Keratinocyte (primary cell): ENCODE measurements around the gene KBTBD12. TPM values are rescaled to one million over a fixed set of nuclear protein-coding genes. Genes with fewer than 3 reads are reported as not detected.
A peak's percentile ranks its signal among the peaks of the same experiment; 100 is the strongest.

ENCODE experiments used
- DNase-seq: peaks from one replicate; pipeline ENCODE4 v3.0.0-alpha.2; 2011; ENCODE audit warnings: low read depth, missing footprints, low spot score
- FAIRE-seq: peaks from 2 replicates; lab custom pipeline; 2011; peaks lifted over from hg19 to GRCh38; lab: Jason Lieb, UNC
- H2AFZ ChIP-seq: 2 replicates; pipeline ENCODE4 v1.6.0; 2012; ENCODE audit warnings: low read length, control low read depth, inconsistent platforms; ENCODE audit not compliant: control insufficient read depth
- H3K27ac ChIP-seq: 2 replicates; pipeline ENCODE4 v1.5.1; 2011; ENCODE audit warnings: low read length; ENCODE audit not compliant: control insufficient read depth, insufficient read depth
- H3K27me3 ChIP-seq: 3 replicates; pipeline ENCODE4 v1.6.0; 2011; ENCODE audit warnings: low read length; ENCODE audit not compliant: control insufficient read depth, insufficient read depth; ENCODE audit errors: extremely low read depth
- H3K36me3 ChIP-seq, 2 experiments: 2 replicates in 1 of 2; 3 replicates in 1 of 2; pipeline ENCODE4 v1.5.1; 2011; ENCODE audit warnings: low read length in 2 of 2, mild to moderate bottlenecking in 1 of 2; ENCODE audit not compliant: control insufficient read depth in 2 of 2, insufficient read depth in 2 of 2; ENCODE audit errors: extremely low read depth in 1 of 2
- H3K4me1 ChIP-seq: 3 replicates; pipeline ENCODE4 v1.5.1; 2011; ENCODE audit warnings: low read length; ENCODE audit not compliant: control insufficient read depth, insufficient read depth; ENCODE audit errors: extremely low read depth
- H3K4me2 ChIP-seq: 3 replicates; pipeline ENCODE4 v1.6.0; 2011; ENCODE audit warnings: low read depth, low read length; ENCODE audit not compliant: control insufficient read depth, insufficient read depth; ENCODE audit errors: extremely low read depth
- H3K4me3 ChIP-seq, 3 experiments: fragments of 200-600 bp in 1 of 3; sonication (generic) in 1 of 3; 2 replicates in 2 of 3; 3 replicates in 1 of 3; pipeline ENCODE4 v1.5.1; 2011 to 2016; ENCODE audit warnings: low read length in 3 of 3, mild to moderate bottlenecking in 3 of 3, control low read depth in 2 of 3, inconsistent platforms in 1 of 3, low read depth in 1 of 3, mixed read lengths in 1 of 3, mixed run types in 1 of 3, moderate library complexity in 1 of 3; ENCODE audit not compliant: control insufficient read depth in 2 of 3, insufficient read depth in 2 of 3; ENCODE audit errors: extremely low read depth in 1 of 3
- H3K79me2 ChIP-seq: 2 replicates; pipeline ENCODE4 v1.6.0; 2012; ENCODE audit warnings: low read length; ENCODE audit not compliant: control insufficient read depth, insufficient read depth
- H3K9ac ChIP-seq: 3 replicates; pipeline ENCODE4 v1.6.0; 2011; ENCODE audit warnings: low read length; ENCODE audit not compliant: control insufficient read depth, insufficient read depth; ENCODE audit errors: extremely low read depth
- H3K9me1 ChIP-seq: 3 replicates; pipeline ENCODE4 v1.6.0; 2011; ENCODE audit warnings: low read length; ENCODE audit not compliant: control insufficient read depth, insufficient read depth; ENCODE audit errors: extremely low read depth
- H3K9me3 ChIP-seq: 2 replicates; pipeline ENCODE4 v1.5.1; 2012; ENCODE audit warnings: low read depth, low read length; ENCODE audit not compliant: control insufficient read depth
- H4K20me1 ChIP-seq: 3 replicates; pipeline ENCODE4 v1.6.0; 2011; ENCODE audit warnings: low read length; ENCODE audit not compliant: control insufficient read depth, insufficient read depth; ENCODE audit errors: extremely low read depth
- EZH2 ChIP-seq: IDR thresholded peaks from one replicate; pipeline ENCODE4 v1.6.1; 2012; ENCODE audit warnings: inconsistent platforms, mild to moderate bottlenecking, low read length, moderate library complexity
- dilution Hi-C: fragments of 300-500 bp; cut with MboI; formaldehyde crosslinking; loops from one replicate; pipeline ENCODE4 v1.7.0; 2020; ENCODE audit warnings: low sequenced_read_pairs; ENCODE audit not compliant: extremely low pct_ligation_motif_present
- polyA plus RNA-seq, 5 experiments: library from polyadenylated mRNA; depleted of rRNA in 3 of 5; stranded (reverse) in 3 of 5; stranded (forward) in 1 of 5; unstranded in 1 of 5; fragments of >200 nt; gene quantifications; 1 replicate in 1 of 5; 2 replicates in 3 of 5; 3 replicates in 1 of 5; pipeline versions ENCODE4 v1.2.1 to v1.2.3, GENCODE V29; 2011 to 2012; ENCODE audit warnings: missing spikeins in 2 of 5, low read depth in 1 of 5, low replicate concordance in 1 of 5
- TF ChIP-seq, protein P1 (sequence below), 3 experiments: IDR thresholded peaks in 1 of 3; conservative IDR thresholded peaks in 1 of 3; optimal IDR thresholded peaks in 1 of 3; 2 replicates in 2 of 3; 3 replicates in 1 of 3; pipeline versions ENCODE3 to v1.5.1; 2011; ENCODE audit warnings: low read length in 3 of 3, mild to moderate bottlenecking in 3 of 3, moderate library complexity in 2 of 3, control low read depth in 1 of 3, inconsistent platforms in 1 of 3; ENCODE audit not compliant: insufficient read depth in 2 of 3; ENCODE audit errors: extremely low read depth in 1 of 3

Gene KBTBD12
- polyA plus RNA-seq, 1 donor (not counting 4 experiments of a cell fraction or from before 2014, with no cell fraction given) = not detected

DNA sequence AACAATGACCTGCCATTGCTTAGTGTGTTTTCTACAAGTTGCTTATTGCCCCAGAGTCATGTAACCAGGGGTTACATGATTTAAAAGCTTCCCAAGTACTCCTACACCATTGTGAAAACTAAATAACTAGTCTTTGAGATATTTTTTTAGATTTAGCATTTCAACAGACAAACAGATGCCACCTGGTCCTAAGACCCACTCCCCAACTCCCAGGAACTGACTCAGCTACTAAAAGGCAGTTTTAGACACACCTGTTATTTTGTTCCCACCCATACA, 28.1 kb upstream of the KBTBD12 start:
- TF ChIP-seq, protein P1, sequence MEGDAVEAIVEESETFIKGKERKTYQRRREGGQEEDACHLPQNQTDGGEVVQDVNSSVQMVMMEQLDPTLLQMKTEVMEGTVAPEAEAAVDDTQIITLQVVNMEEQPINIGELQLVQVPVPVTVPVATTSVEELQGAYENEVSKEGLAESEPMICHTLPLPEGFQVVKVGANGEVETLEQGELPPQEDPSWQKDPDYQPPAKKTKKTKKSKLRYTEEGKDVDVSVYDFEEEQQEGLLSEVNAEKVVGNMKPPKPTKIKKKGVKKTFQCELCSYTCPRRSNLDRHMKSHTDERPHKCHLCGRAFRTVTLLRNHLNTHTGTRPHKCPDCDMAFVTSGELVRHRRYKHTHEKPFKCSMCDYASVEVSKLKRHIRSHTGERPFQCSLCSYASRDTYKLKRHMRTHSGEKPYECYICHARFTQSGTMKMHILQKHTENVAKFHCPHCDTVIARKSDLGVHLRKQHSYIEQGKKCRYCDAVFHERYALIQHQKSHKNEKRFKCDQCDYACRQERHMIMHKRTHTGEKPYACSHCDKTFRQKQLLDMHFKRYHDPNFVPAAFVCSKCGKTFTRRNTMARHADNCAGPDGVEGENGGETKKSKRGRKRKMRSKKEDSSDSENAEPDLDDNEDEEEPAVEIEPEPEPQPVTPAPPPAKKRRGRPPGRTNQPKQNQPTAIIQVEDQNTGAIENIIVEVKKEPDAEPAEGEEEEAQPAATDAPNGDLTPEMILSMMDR (optimal IDR thresholded peaks at IDR 0.05 in 1 of 3, IDR thresholded peaks at IDR 0.05 in 1 of 3, conservative IDR thresholded peaks at IDR 0.05 in 1 of 3; ENCODE audit: extremely low read depth in 1 of 3, insufficient read depth in 2 of 3, low read length in 3 of 3) = no peak
- no peak for TF ChIP-seq EZH2
- no peak for FAIRE-seq
- no peaks in the 10 kb centered on the region for H4K20me1 ChIP-seq
- no peak overlapping the region for H3K9ac ChIP-seq
- H3K27me3 ChIP-seq = no peaks in the 10 kb centered on the region
- no peaks in the 10 kb centered on the region for H3K36me3 ChIP-seq
- H3K4me2 ChIP-seq = no peak overlapping the region
- no peaks in the 10 kb centered on the region for H3K9me1 ChIP-seq
- no peaks in the 10 kb centered on the region for H3K79me2 ChIP-seq
- H3K4me1 ChIP-seq = peaks cover 6% of the 10 kb centered on the region
- no peak overlapping the region for H2AFZ ChIP-seq
- dilution Hi-C loops = no loop called here
- H3K9me3 ChIP-seq = peaks cover 7% of the 10 kb centered on the region
- DNase-seq = no peak
- no peak overlapping the region for H3K4me3 ChIP-seq
- no peak overlapping the region for H3K27ac ChIP-seq

DNA sequence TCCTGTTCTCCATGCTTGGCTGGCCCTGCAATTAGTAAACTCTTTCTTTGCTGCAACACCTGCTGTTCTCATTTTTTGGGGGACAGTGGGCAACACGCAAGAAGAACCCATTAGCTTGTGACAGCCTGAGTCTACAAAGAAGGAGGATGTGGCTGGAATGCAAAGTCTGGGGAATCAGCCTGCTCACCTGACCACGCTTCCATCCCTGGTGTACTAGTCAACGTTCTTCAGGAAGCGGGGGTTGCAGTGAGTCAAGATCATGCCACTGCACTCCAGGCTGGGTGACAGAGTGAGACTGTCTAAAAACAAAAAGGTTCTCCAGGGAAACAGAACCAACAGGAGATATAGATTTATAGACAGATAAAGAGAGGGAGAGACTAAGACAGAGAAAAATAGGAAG, 27.7 kb upstream of the KBTBD12 start:
- H3K4me3 ChIP-seq = no peak overlapping the region
- H3K4me1 ChIP-seq = peaks cover 6% of the 10 kb centered on the region
- TF ChIP-seq, protein P1 (optimal IDR thresholded peaks at IDR 0.05 in 1 of 3, IDR thresholded peaks at IDR 0.05 in 1 of 3, conservative IDR thresholded peaks at IDR 0.05 in 1 of 3; ENCODE audit: extremely low read depth in 1 of 3, insufficient read depth in 2 of 3, low read length in 3 of 3) = no peak
- TF ChIP-seq EZH2 = no peak
- no peaks in the 10 kb centered on the region for H3K79me2 ChIP-seq
- no peak overlapping the region for H3K9ac ChIP-seq
- peak; percentile 26 for DNase-seq
- H2AFZ ChIP-seq = no peak overlapping the region
- H3K36me3 ChIP-seq = no peaks in the 10 kb centered on the region
- no peak overlapping the region for H3K27ac ChIP-seq
- H3K9me3 ChIP-seq = peaks cover 7% of the 10 kb centered on the region
- H3K4me2 ChIP-seq = no peak overlapping the region
- no peaks in the 10 kb centered on the region for H4K20me1 ChIP-seq
- no peaks in the 10 kb centered on the region for H3K27me3 ChIP-seq
- FAIRE-seq = peak; percentile 67
- H3K9me1 ChIP-seq = no peaks in the 10 kb centered on the region
- dilution Hi-C loops = no loop called here
